Measurements from ENCODE around the gene A2M.

DNA sequence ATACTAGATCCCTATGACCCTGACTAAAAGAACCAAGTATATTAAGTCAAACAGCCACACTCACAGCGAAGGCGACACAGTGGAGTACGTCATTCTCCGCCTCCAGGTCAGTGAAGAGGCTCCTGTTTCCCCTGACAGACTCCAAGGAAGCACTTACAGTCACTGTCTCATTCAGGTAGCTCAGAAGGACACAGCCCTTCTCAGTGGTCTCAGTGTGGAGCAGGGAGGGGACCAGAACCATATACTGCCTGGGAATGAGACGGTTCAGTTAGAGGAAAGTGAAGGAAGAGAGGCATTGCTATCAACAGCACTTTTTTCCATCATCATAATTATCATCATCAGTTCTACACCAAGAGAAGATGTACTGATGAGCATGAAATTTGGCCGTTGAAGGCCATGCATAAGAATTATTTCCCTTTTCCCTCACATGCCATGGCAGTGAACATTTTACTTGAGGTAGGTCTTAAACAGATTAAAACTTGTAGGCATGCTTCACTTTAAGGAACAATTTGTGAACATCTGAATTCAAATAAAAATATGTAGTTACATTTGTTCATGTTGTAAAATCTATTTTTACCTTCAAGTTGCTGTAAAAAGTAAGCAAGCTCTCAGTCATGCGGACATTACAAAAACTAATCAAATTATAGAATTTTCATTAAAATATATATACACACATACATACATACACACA lies 2.3 kb downstream of the A2M start:
- TF ChIP-seq, protein P1, sequence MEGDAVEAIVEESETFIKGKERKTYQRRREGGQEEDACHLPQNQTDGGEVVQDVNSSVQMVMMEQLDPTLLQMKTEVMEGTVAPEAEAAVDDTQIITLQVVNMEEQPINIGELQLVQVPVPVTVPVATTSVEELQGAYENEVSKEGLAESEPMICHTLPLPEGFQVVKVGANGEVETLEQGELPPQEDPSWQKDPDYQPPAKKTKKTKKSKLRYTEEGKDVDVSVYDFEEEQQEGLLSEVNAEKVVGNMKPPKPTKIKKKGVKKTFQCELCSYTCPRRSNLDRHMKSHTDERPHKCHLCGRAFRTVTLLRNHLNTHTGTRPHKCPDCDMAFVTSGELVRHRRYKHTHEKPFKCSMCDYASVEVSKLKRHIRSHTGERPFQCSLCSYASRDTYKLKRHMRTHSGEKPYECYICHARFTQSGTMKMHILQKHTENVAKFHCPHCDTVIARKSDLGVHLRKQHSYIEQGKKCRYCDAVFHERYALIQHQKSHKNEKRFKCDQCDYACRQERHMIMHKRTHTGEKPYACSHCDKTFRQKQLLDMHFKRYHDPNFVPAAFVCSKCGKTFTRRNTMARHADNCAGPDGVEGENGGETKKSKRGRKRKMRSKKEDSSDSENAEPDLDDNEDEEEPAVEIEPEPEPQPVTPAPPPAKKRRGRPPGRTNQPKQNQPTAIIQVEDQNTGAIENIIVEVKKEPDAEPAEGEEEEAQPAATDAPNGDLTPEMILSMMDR (IDR thresholded peaks at IDR 0.05) = no peak
- no peak for TF ChIP-seq POLR2A (IDR thresholded peaks at IDR 0.05)
- TF ChIP-seq POLR2AphosphoS5 (IDR thresholded peaks at IDR 0.05) = no peak

Data from suprapubic skin (tissue), 4 donors.